ENCODE data around the gene GPBP1.

DNA sequence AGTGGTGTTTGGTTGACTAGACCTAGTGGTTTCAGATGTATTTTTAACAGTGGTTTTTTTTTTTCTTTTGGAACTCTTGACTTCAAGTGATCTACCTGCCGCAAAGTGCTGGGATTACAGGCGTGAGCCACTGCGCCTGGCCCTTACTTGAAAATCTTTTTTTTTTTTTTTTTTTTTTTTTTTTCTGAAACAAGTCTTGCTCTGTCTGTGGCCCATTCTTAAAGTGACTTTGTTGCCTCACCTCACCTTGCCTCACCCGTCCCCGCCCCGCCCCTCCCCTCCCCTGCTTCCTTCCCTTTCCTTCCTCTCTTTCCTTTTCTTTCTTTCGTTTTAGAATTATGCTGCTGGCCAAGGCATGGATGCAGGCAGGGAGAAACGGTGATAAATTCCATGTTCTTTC is 26.0 kb downstream of the GPBP1 start:
- TF ChIP-seq CTCF (IDR thresholded peaks at IDR 0.05) (no peak), SIN3A (IDR thresholded peaks at IDR 0.05; ENCODE audit: borderline replicate concordance, insufficient read depth, low read depth, low read length) (no peak), POLR2AphosphoS5 (IDR thresholded peaks at IDR 0.05; ENCODE audit: low read depth, low read length) (no peak)
- TF ChIP-seq, protein P1, sequence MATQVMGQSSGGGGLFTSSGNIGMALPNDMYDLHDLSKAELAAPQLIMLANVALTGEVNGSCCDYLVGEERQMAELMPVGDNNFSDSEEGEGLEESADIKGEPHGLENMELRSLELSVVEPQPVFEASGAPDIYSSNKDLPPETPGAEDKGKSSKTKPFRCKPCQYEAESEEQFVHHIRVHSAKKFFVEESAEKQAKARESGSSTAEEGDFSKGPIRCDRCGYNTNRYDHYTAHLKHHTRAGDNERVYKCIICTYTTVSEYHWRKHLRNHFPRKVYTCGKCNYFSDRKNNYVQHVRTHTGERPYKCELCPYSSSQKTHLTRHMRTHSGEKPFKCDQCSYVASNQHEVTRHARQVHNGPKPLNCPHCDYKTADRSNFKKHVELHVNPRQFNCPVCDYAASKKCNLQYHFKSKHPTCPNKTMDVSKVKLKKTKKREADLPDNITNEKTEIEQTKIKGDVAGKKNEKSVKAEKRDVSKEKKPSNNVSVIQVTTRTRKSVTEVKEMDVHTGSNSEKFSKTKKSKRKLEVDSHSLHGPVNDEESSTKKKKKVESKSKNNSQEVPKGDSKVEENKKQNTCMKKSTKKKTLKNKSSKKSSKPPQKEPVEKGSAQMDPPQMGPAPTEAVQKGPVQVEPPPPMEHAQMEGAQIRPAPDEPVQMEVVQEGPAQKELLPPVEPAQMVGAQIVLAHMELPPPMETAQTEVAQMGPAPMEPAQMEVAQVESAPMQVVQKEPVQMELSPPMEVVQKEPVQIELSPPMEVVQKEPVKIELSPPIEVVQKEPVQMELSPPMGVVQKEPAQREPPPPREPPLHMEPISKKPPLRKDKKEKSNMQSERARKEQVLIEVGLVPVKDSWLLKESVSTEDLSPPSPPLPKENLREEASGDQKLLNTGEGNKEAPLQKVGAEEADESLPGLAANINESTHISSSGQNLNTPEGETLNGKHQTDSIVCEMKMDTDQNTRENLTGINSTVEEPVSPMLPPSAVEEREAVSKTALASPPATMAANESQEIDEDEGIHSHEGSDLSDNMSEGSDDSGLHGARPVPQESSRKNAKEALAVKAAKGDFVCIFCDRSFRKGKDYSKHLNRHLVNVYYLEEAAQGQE (IDR thresholded peaks at IDR 0.05; ENCODE audit: insufficient read depth in 1 of 2, low read depth in 2 of 2, low read length in 1 of 2): no peak
